ENCODE data around the gene SRC.

DNA sequence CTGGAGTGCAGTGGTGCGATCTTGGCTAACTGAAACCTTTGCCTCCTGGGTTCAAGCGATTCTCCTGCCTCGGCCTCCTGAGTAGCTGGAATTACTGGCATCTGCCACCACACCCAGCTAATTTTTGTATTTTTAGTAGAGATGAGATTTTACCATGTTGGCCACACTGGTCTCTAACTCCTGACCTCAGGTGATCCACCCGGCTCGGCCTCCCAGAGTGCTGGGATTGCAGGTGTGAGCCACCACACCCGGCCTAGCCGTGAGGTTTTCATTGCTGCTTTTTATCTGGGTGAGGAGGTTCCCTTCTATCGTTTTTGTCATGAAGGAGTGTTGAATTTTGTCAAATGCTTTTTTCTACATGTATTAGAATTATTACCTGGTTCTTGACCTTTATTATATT lies 23.9 kb downstream of the SRC start:
- TF ChIP-seq CTCF (IDR thresholded peaks at IDR 0.05; ENCODE audit: low read length) (no peak), EZH2 (IDR thresholded peaks at IDR 0.05; ENCODE audit: borderline replicate concordance, low read length) (no peak)

Measured in OCI-LY1 (cell line).